HCT116 (cell line): ENCODE data around the gene SLC35E4.
A peak's percentile ranks its signal among the peaks of the same experiment; 100 is the strongest.

Experiments
- EZH2 ChIP-seq: fragments of 200-600 bp; sonication (generic); IDR thresholded peaks from 2 replicates; pipeline ENCODE4 v1.6.1; 2017; ENCODE audit warnings: antibody characterized with exemption, mixed run types
- POLR2AphosphoS5 ChIP-seq: IDR thresholded peaks from 2 replicates; pipeline ENCODE4 v1.6.1; 2011; ENCODE audit warnings: mild to moderate bottlenecking, low read depth, low read length, moderate library complexity
- TCF7L2 ChIP-seq: IDR thresholded peaks from 2 replicates; pipeline ENCODE4 v1.7.0; 2011; ENCODE audit warnings: borderline replicate concordance, inconsistent platforms; ENCODE audit not compliant: insufficient read depth, insufficient read length; ENCODE audit errors: extremely low read depth
- TF ChIP-seq, protein P1 (sequence below), 3 experiments: fragments of 200-600 bp in 1 of 3; sonication (generic) in 1 of 3; IDR thresholded peaks in 2 of 3; conservative IDR thresholded peaks in 1 of 3; 2 replicates each; pipeline ENCODE4 v1.5.1; 2012 to 2017; ENCODE audit warnings: low read depth in 2 of 3, low read length in 2 of 3, antibody characterized with exemption in 1 of 3, borderline replicate concordance in 1 of 3, control low read depth in 1 of 3, mild to moderate bottlenecking in 1 of 3, mixed read lengths in 1 of 3, mixed run types in 1 of 3, moderate library complexity in 1 of 3; ENCODE audit not compliant: insufficient read depth in 1 of 3

DNA sequence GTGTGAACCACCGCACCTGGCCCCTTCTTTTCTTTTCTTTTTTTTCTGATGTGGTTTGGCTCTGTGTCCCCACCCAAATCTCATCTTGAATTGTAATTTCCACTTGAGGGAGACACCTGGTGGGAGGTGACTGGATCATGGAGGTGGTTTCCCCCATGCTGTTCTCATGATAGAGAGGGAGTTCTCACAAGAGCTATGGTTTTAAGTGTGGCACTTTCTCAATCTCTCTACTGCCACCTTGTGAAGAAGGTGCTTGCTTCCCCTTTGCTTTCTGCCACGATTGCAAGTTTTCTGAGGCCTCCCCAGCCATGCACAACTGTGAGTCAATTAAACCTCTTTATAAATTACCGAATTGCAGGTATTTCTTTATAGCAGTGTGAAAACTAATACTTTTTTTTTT, 33.5 kb upstream of the SLC35E4 start:
- TF ChIP-seq POLR2AphosphoS5 (no peak), EZH2 (no peak), TCF7L2 (no peak)
- TF ChIP-seq, protein P1, sequence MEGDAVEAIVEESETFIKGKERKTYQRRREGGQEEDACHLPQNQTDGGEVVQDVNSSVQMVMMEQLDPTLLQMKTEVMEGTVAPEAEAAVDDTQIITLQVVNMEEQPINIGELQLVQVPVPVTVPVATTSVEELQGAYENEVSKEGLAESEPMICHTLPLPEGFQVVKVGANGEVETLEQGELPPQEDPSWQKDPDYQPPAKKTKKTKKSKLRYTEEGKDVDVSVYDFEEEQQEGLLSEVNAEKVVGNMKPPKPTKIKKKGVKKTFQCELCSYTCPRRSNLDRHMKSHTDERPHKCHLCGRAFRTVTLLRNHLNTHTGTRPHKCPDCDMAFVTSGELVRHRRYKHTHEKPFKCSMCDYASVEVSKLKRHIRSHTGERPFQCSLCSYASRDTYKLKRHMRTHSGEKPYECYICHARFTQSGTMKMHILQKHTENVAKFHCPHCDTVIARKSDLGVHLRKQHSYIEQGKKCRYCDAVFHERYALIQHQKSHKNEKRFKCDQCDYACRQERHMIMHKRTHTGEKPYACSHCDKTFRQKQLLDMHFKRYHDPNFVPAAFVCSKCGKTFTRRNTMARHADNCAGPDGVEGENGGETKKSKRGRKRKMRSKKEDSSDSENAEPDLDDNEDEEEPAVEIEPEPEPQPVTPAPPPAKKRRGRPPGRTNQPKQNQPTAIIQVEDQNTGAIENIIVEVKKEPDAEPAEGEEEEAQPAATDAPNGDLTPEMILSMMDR (IDR thresholded peaks at IDR 0.05 in 2 of 3, conservative IDR thresholded peaks at IDR 0.05 in 1 of 3; ENCODE audit: borderline replicate concordance in 1 of 3, insufficient read depth in 1 of 3, low read depth in 2 of 3, low read length in 2 of 3), result peak; percentile 40 to 53 (median 50); a peak in 5 of 6 replicates
